ENCODE measurements around the gene IMMP2L.

Gene IMMP2L

GRCh38 chr7:111401516-111401915 lies 160.8 kb downstream of the IMMP2L start:
- Histone ChIP-seq H3K36me3 (no peaks in the 10 kb centered on the region), H3K4me3 (ENCODE audit: low read depth, low read length) (no peak overlapping the region), H3K9me3 (no peaks in the 10 kb centered on the region), H3K27me3 (no peaks in the 10 kb centered on the region), H3K4me1 (no peaks in the 10 kb centered on the region)
- DNase-seq: no peak
- no peak for TF ChIP-seq CTCF (IDR thresholded peaks at IDR 0.05; ENCODE audit: low read depth, low read length)

- Histone ChIP-seq H3K4me1 (no peaks in the 10 kb centered on the region), H3K4me3 (ENCODE audit: low read depth, low read length) (no peak overlapping the region), H3K36me3 (no peaks in the 10 kb centered on the region), H3K27me3 (no peaks in the 10 kb centered on the region), H3K9me3 (no peaks in the 10 kb centered on the region)
- TF ChIP-seq CTCF (IDR thresholded peaks at IDR 0.05; ENCODE audit: low read depth, low read length): no peak
- DNase-seq: no peak
Measured at GRCh38 chr7:111400088-111400487, 162.2 kb downstream of the IMMP2L start.

- no peaks in the 10 kb centered on the region; the same call in none of the 2 replicates for H3K4me1 ChIP-seq
- H3K27me3 ChIP-seq: no peaks in the 10 kb centered on the region
- no peak overlapping the region for H3K4me3 ChIP-seq (ENCODE audit: low read depth, low read length)
- no peaks in the 10 kb centered on the region for H3K36me3 ChIP-seq
- no peaks in the 10 kb centered on the region for H3K9me3 ChIP-seq
- DNase-seq: no peak
- no peak for TF ChIP-seq CTCF (IDR thresholded peaks at IDR 0.05; ENCODE audit: low read depth, low read length)
Measured at GRCh38 chr7:111394891-111395290, 167.4 kb downstream of the IMMP2L start.

- no peaks in the 10 kb centered on the region for H3K27me3 ChIP-seq
- no peak for DNase-seq
Measured at GRCh38 chr7:111393011-111393754, 169.1 kb downstream of the IMMP2L start.

GRCh38 chr7:111392294-111392693 lies 170.0 kb downstream of the IMMP2L start:
- no peaks in the 10 kb centered on the region for H3K36me3 ChIP-seq
- no peak for TF ChIP-seq CTCF (IDR thresholded peaks at IDR 0.05; ENCODE audit: low read depth, low read length)
- no peaks in the 10 kb centered on the region for H3K27me3 ChIP-seq
- no peak for DNase-seq
- H3K4me3 ChIP-seq (ENCODE audit: low read depth, low read length): no peak overlapping the region
- no peaks in the 10 kb centered on the region for H3K9me3 ChIP-seq
- no peaks in the 10 kb centered on the region; the same call in none of the 2 replicates for H3K4me1 ChIP-seq

More at GRCh38 chr7:111393011-111393754, 169.1 kb downstream of the IMMP2L start:
- Histone ChIP-seq H3K36me3 (no peaks in the 10 kb centered on the region), H3K4me3 (ENCODE audit: low read depth, low read length) (no peak overlapping the region), H3K9me3 (no peaks in the 10 kb centered on the region), H3K4me1 (no peaks in the 10 kb centered on the region; the same call in none of the 2 replicates)
- no peak for TF ChIP-seq CTCF (IDR thresholded peaks at IDR 0.05; ENCODE audit: low read depth, low read length)

GRCh38 chr7:111390000-111390399 lies 172.3 kb downstream of the IMMP2L start:
- Histone ChIP-seq H3K4me3 (ENCODE audit: low read depth, low read length) (no peak overlapping the region), H3K4me1 (no peaks in the 10 kb centered on the region; the same call in none of the 2 replicates), H3K36me3 (no peaks in the 10 kb centered on the region), H3K27me3 (no peaks in the 10 kb centered on the region), H3K9me3 (no peaks in the 10 kb centered on the region)
- no peak for TF ChIP-seq CTCF (IDR thresholded peaks at IDR 0.05; ENCODE audit: low read depth, low read length)
- DNase-seq: no peak

All from BE2C (cell line).